Loucy (cell line): Measurements from ENCODE around the gene IST1.

Source experiments
- H2AFZ ChIP-seq: fragments of 200-600 bp; sonication (generic); 2 replicates; pipeline ENCODE4 v1.6.0; 2016; ENCODE audit warnings: antibody characterized with exemption, mild to moderate bottlenecking, low read length, moderate library complexity
- H3F3A ChIP-seq: fragments of 200-600 bp; 2 replicates; pipeline ENCODE4 v1.6.0; 2016; ENCODE audit warnings: antibody characterized with exemption, low read depth, mild to moderate bottlenecking
- H3K27me3 ChIP-seq: fragments of 200-600 bp; sonication (generic); 2 replicates; pipeline ENCODE4 v1.6.1; 2014; ENCODE audit warnings: low read length, mild to moderate bottlenecking; ENCODE audit not compliant: insufficient read depth, poor library complexity, severe bottlenecking
- H3K36me3 ChIP-seq: fragments of 200-600 bp; sonication (generic); 2 replicates; pipeline ENCODE4 v1.6.1; 2016; ENCODE audit warnings: low read length; ENCODE audit not compliant: insufficient read depth
- H3K4me1 ChIP-seq: fragments of 200-600 bp; sonication (generic); 2 replicates; pipeline ENCODE4 v1.5.1; 2014; ENCODE audit warnings: low read length, mild to moderate bottlenecking; ENCODE audit not compliant: insufficient read depth, poor library complexity, severe bottlenecking
- H3K4me2 ChIP-seq: fragments of 200-600 bp; sonication (generic); 2 replicates; pipeline ENCODE4 v1.6.0; 2014; ENCODE audit warnings: antibody characterized with exemption, low read length, low read depth, mild to moderate bottlenecking; ENCODE audit not compliant: poor library complexity, severe bottlenecking
- H3K4me3 ChIP-seq: fragments of 200-600 bp; sonication (generic); 2 replicates; pipeline ENCODE4 v1.5.1; 2014; ENCODE audit warnings: low read length, mild to moderate bottlenecking, mixed read lengths; ENCODE audit not compliant: poor library complexity, severe bottlenecking
- H3K79me2 ChIP-seq: fragments of 200-600 bp; sonication (generic); 2 replicates; pipeline ENCODE4 v1.6.1; 2014; ENCODE audit warnings: low read length; ENCODE audit not compliant: insufficient read depth
- H3K9ac ChIP-seq: fragments of 200-600 bp; sonication (generic); 2 replicates; pipeline ENCODE4 v1.6.0; 2014; ENCODE audit warnings: mild to moderate bottlenecking, low read depth, low read length, moderate library complexity; ENCODE audit not compliant: poor library complexity, severe bottlenecking
- H3K9me2 ChIP-seq: fragments of 200-600 bp; sonication (generic); replicated peaks from 2 replicates; pipeline ENCODE4 v1.6.1; 2016; ENCODE audit warnings: low read depth, low read length, mixed read lengths
- H3K9me3 ChIP-seq: fragments of 200-600 bp; sonication (generic); 2 replicates; pipeline ENCODE4 v1.6.1; 2014; ENCODE audit warnings: mild to moderate bottlenecking, antibody characterized with exemption, low read length, low read depth; ENCODE audit not compliant: insufficient read depth
- H4K20me1 ChIP-seq: fragments of 200-600 bp; sonication (generic); 2 replicates; pipeline ENCODE4 v1.6.0; 2014; ENCODE audit warnings: antibody characterized with exemption, low read length, mild to moderate bottlenecking; ENCODE audit not compliant: insufficient read depth, poor library complexity, severe bottlenecking
- CTCF ChIP-seq: fragments of 200-600 bp; sonication (generic); conservative IDR thresholded peaks from 2 replicates; pipeline ENCODE4 v1.5.1; 2014; ENCODE audit warnings: mild to moderate bottlenecking, antibody characterized with exemption, low read length
- EZH2phosphoT487 ChIP-seq: fragments of 200-600 bp; IDR thresholded peaks from 2 replicates; pipeline ENCODE4 v1.6.1; 2018; ENCODE audit warnings: antibody characterized with exemption, mild to moderate bottlenecking, moderate library complexity, borderline replicate concordance

The IST1 gene

DNA sequence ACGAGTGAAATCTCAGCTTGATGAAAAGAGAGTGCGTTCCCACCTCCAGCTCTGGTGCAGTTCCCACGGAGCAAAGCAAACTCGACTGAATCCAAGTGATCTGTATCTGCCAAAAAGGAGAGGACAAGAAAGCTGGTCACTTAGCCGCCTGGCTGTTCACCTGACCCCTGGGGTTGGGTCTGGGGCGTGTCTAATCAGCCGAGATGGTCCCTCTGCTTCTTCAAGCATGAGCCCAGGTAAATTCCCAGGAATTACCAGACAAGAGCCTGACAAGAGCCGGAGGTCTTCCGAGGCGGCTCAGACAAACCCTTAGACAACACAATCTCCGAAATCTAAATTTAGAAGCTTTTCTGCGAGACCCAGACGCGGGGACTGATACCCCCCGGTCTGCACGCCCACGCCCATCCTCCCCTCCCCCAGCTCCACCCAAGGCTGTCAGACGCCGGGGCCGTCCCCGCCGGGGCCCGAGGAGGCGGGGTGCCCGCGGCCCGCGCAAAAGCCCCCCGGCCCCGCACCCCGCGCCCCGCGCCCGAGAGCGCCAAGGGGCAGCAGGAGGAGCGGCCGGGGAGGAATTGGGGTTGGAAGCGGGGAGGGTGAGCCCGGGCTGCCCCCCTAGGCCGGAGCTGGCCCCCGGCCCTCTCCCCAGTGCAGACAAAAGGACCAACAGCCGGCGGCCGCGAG, 12.0 kb upstream of the IST1 start:
- Histone ChIP-seq H3F3A (peaks cover 10% of the 10 kb centered on the region; the same call in 1 of the 2 replicates), H3K9me3 (no peaks in the 10 kb centered on the region), H3K4me1 (peaks cover 42% of the 10 kb centered on the region), H2AFZ (peak overlapping the region; percentile 86), H3K9me2 (no peaks in the 10 kb centered on the region), H3K4me2 (peak overlapping the region; percentile 89), H4K20me1 (peaks cover 11% of the 10 kb centered on the region), H3K9ac (peak overlapping the region; percentile 83), H3K79me2 (peaks cover 4% of the 10 kb centered on the region; the same call in 1 of the 2 replicates), H3K36me3 (no peaks in the 10 kb centered on the region), H3K27me3 (no peaks in the 10 kb centered on the region), H3K4me3 (peak overlapping the region; percentile 86)
- TF ChIP-seq CTCF = no peak
- no peak for TF ChIP-seq EZH2phosphoT487

DNA sequence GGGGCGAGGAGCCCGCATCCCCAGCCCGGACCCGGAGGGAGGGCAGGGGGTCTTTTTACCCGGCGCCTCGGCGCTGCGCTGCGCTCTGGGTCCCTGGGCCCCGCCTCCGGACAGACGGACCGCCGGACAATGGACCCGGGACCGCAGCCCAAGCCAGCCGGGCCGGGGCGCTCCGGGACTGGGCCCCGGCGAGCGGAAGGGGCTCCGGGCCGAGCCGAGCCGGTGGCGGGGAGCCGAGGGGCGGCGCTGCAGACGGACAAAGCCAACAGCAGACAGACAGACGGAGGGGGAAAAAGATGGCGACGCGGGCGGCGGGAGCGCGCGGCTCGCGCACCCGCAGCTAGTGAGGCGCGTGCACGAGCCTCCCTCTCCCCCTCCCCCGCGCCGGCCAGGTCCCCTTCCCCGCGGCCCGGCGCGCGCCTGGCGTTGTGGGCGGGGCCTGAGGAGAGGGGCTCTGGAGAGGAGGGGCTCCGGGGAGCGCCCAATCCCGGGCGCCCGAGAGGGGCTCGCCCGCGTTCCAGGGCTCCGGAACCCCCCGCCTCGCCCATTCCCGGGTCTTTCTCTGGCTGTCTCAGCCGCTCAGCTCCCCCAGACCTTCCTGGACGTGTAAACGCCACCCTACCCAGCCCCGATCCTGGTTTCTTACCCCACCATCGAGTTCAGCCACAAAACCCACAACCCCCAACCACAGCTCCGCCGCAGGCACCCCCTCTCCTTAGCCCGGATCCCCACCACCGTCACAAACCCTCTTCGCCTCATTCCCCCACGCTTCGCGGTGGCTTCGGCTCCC, 11.3 kb upstream of the IST1 start, which contains the start of gene ZNF821:
Gene ZNF821, minus strand, starts transcription at position 334 of the 790 bp plus-strand sequence. CDS start 4,236 bp downstream, outside the sequence.
- H3K4me1 ChIP-seq = peaks cover 40% of the 10 kb centered on the region
- H3K9me2 ChIP-seq = no peaks in the 10 kb centered on the region
- H3K79me2 ChIP-seq = peaks cover 4% of the 10 kb centered on the region; the same call in 1 of the 2 replicates
- H3K4me2 ChIP-seq = peak within 1 kb of the TSS; percentile 89
- H3K9ac ChIP-seq = peak within 1 kb of the TSS; percentile 83
- H2AFZ ChIP-seq = peak within 1 kb of the TSS; percentile 86
- peaks cover 11% of the 10 kb centered on the region for H4K20me1 ChIP-seq
- peak; percentile 47 for TF ChIP-seq CTCF
- TF ChIP-seq EZH2phosphoT487 = no peak
- H3K36me3 ChIP-seq = no peaks in the 10 kb centered on the region
- H3K4me3 ChIP-seq = peak within 1 kb of the TSS; percentile 86
- no peaks in the 10 kb centered on the region for H3K9me3 ChIP-seq
- H3F3A ChIP-seq = peaks cover 10% of the 10 kb centered on the region; the same call in 1 of the 2 replicates
- no peaks in the 10 kb centered on the region for H3K27me3 ChIP-seq

DNA sequence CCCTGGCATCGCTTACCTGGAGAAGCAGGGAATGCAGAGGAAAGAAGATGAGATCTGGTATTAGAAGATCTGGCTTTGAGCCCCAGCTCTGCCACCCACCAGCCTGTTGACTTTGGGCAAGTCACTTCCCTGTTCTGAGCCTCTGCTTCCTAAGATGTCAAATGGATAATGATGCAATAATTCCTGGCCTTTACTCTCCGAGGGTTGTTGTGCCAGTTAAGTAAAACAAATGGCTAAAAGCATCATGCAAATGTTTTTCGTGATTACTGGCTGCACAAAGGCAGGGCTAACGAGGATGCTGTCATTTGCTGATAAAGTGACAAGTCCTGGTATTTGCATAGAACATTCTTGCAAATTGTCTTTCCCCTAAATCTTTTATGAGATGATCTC, 10.1 kb upstream of the IST1 start:
- Histone ChIP-seq H3F3A (peaks cover 10% of the 10 kb centered on the region; the same call in 1 of the 2 replicates), H3K4me3 (no peak overlapping the region), H3K36me3 (no peaks in the 10 kb centered on the region), H3K4me1 (peaks cover 28% of the 10 kb centered on the region), H3K9me2 (no peaks in the 10 kb centered on the region), H2AFZ (no peak overlapping the region), H3K79me2 (no peaks in the 10 kb centered on the region), H3K4me2 (no peak overlapping the region), H3K9me3 (no peaks in the 10 kb centered on the region), H3K9ac (no peak overlapping the region), H3K27me3 (no peaks in the 10 kb centered on the region), H4K20me1 (peaks cover 11% of the 10 kb centered on the region)
- TF ChIP-seq EZH2phosphoT487 (no peak), CTCF (no peak)
